Fibroblast of skin of abdomen (primary cell): ENCODE measurements around the gene DOCK10.

Experiments
- DNase-seq: peaks from one replicate; pipeline ENCODE4 v3.0.0-alpha.2; 2013

Gene DOCK10

DNA sequence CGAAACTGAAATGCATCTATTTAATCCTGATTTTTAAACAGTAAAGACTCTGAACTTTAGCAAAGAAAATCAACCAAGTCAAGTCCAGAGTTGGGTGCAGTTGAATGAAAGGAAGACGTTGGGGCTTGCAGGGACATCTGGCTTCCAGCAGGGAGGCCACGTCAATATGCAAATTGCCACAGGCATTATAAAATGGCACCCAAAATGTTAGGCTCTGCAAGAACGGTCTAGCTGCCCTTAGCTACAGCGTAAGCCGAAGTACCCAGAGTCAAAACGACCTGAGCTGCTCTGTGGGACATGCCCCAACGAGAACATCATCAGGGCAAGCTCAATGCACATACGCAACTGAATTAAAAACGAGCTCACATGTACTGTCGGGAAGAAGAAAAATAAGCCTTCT lies 30.7 kb downstream of the DOCK10 start:
- no peak for DNase-seq

DNA sequence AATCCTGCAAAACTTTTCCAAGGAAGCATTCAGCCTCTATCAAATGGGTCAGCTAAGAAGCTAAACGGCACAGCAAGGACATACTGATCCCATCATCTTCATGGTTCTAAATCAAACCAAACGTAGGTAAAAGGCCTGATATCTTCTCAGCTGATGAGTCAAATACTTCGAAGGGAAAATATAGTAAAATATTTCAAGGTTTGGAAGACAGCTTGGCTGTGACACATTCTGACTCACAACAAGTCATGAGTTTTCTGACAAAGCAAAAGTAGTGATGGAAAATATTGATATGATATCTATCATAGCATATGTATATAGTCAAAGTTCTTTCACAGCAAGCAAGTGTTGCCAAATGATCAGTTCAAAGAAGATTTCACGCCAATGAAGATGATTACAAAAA lies 31.5 kb downstream of the DOCK10 start:
- DNase-seq: peak; percentile 82

DNA sequence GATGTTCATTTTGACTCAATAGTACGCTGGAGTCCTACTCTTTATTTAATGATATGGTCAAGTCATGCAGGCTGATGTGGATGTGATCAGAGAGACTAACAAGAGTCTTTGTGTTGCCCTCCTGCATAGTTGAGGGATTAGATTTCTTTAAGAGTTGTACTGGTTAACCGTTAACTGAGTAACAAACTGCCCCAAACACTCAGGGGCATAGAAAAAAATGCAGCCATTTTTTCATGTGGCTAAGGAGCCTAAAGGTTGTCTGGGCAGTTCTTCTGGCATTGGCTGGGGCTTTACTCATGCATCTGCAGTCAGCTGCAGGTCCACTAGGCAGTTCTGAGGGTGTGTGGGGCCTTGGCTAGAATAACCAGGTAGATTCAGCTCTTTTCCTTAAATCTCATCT lies 32.5 kb downstream of the DOCK10 start:
- no peak for DNase-seq

DNA sequence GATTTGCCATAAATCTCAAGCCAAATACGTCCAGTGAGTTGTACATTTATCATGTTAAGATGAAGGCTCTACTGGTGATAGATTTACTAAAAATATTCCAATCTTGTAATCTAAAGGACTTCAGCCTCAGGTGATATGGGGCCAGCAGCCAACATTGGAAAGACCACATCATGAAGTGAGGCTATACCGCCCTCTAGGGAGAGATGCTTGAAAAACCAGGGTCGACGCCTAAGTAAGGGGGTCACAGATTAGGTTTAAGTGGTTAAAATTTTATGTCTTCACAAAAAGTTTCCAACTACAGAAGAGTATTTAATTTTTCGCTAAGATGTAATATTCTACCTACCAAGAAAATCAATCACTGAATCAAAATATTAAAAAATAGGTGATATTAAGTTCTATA lies 33.3 kb downstream of the DOCK10 start:
- no peak for DNase-seq

DNA sequence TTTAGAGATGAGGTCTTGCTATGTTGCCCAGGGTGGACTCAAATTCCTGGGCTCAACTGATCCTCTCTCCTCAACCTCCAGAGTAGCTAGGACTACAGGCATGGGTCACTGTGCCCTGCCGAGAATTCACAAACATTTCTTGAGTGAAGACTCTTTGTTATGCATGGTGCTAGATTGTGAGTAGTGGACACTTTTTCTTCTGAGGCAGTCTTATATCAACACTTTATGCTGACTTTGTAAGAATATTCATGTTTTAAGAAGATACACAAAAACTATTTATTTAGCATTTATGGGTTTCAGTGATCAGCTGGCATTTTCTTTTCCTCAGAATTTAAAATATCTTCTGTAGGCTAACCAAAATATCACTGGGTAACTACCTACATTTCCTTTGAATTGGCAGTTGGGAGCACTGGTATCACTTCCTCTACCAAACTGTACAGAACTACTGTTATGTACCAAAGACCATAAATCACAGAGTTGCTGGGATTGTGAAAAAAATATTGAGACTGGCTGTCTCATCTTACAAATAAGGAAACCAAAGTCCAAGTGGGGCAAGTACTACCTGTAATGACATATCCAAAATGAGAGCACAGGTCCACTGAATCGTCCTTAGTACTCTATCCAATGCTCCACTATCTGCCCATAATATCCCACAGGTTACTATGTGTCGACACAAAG lies 34.0 kb downstream of the DOCK10 start:
- no peak for DNase-seq

DNA sequence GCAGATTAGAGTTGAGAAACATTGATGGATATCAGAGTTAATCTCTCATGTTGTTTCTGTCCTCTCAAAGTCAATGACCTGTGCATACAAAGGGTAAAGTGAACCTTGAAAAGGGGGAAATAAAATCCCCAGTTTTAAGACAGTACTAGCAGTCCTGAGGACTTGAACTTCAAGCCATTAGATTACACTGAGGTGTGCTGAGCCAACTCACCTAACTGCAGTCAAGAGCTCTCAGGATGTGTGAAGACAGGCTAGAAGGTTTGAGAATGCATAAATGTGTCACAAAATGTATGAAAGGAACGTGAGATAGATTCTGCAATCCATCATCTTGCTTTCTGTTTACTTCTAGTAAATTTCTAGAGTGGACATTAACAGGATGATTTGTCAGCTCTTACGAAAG lies 35.5 kb downstream of the DOCK10 start:
- DNase-seq: no peak

DNA sequence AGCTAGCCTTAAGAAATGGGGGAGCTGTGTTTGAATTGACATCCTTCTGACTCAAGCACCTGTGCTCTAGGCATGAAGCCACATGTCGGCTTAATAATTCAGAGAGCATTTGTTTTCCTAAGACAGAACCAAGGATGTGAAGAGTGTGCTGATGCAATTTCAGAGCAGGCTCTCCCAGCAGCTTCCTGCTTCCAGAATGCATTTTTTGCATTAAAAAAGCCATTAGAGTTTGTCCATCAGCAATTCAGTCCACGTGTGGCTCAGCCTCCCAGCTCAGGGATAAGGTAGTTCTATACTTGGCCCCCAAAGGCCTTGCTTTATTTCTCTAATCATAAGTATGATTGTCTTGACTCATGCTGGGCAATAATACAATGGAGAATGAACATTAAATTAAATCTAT lies 37.7 kb downstream of the DOCK10 start:
- DNase-seq: peak; percentile 85

DNA sequence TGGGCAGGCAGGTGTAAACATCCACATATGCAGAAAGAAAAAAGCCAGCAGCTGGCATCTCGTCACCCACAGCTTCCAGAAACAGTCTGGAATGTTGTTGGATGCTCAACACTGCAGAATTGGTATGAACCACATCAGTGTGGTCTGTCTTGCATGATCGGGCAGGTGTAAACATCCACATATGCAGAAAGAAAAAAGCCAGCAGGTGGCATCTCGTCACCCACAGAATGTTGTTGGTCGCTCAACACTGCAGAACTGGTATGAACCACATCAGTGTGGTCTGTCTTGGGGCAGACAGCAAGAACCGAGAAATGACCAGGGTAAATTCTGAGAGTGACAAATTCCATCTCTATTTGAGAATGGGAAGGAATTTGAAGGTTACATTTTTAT lies 39.6 kb downstream of the DOCK10 start:
- no peak for DNase-seq

DNA sequence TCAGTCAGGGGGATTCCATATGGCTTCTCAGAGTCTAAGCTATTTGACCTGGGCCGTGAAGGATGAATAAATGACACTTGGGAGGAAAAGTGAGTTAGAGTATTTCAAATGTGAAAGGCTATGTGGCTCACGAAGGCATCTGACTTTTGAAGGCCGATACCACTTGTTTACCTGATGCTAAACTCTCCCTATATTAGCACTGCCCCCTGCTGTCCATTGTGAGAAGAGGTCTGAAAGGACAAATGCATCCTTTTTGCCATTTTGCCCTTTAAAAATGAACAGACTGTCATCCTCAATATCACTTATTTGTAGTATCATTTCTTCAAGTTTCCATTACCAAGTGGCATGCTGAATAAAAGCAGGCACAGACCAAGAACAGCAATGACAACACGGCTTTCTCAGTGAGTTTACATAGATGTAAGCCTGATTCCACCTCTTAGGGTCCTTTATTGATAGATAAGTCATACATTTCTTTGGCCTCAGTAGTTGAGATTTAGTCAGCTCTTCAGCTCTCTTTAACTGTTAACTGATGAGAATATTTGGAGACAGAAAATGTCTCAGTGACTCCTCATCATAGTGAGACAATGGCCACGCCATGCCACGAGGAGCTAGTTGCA lies 40.1 kb downstream of the DOCK10 start:
- DNase-seq: peak; percentile 66

DNA sequence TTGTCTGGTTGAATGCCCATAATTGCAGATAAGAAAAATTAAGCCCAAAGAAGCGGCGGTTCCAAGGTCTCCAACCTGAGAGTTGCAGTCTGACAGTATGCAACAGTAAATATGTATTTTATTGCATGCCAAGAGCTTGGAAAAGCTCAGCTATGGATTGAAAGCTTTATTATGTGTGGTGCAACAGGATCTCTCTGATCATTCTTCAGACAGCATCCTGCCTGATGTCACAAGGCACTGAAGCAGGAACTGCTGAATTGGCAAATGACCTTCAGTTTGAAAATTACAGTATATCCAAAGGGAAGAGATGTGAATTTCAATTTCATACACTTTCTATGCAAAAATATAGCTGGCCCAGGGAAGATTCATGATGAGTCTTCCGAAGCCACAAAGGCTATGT lies 42.5 kb downstream of the DOCK10 start:
- DNase-seq: no peak

DNA sequence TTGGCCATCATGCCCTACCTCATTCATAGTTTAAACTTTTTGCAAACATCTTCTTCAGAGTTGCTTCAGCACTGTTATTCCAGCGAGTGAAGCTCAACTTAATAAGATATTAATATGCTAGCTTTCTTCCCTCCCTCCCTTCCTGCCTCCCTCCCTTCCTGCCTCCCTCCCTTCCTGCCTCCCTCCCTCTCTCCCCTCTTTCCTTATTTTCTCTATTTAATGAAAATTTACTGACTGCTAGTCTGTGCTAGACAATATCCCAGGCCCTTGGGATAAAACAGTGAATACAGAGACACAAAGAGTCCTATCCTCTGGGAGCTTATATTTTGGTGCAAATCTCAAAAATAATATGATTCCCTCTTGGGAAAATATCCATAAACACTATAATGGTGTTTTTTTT lies 42.9 kb downstream of the DOCK10 start:
- DNase-seq: no peak

DNA sequence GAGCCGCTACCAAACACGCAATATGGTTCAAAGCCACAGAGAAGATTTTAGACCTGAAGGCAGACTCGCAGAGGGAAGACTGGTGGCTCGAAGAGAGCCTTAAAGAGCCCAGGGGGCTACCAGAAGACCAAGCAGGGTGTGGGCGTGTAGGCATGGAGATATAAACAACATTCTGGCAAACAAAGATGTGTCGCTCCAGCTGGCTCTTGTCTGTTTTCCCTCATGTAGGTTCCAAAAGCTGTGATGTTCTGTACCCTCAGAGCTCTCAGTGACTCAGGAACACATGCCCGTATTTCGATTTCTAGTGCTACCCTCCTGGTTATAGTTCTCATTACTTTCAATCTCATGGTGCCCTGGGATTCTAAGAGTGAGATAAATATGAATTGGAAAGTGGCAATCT lies 44.5 kb downstream of the DOCK10 start:
- DNase-seq: no peak

DNA sequence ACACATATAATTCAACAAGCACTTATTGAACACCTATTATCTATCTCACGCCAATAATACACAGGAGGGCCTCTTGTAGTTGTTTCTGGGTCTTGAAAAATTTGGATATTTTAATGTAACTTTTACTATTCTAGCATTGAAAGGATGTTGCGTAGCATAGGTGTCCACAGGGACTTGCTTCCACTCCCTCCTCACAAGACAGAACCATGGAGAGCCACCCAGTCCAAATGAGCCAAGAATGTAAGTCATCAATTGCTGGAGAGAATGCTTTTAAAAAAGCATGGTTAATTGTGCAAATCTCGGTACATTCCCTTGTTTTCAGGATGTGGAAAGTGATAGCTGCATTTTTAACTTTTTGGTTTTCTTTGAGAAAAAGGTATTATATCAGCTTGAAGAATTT lies 46.8 kb downstream of the DOCK10 start:
- DNase-seq: no peak

DNA sequence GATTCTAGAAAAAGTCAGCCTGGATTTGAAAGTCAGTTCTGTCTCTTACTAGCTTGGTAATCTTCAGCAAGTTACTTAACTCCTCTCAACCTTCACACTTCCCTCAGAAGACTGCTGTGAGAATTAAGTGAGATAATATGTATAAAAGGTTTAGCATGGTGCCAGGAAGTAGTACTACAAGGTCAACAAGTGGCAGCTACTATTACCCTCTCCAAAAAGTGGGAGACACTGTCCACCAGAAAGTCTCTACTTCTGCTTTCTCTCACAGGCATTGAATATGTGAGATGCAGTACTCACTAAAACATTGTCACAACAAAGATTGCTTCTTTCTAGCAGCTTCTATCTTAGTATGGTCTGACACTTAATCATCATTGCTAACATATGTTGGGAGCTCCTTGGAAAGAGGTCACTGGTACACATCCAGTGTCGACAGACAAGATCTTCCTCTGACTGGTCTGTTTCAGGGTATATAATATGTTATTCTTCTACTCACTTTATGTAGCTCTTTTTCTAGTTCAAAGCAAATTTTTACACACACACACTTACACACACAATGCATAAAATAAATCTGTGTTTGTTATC lies 47.9 kb downstream of the DOCK10 start:
- no peak for DNase-seq

DNA sequence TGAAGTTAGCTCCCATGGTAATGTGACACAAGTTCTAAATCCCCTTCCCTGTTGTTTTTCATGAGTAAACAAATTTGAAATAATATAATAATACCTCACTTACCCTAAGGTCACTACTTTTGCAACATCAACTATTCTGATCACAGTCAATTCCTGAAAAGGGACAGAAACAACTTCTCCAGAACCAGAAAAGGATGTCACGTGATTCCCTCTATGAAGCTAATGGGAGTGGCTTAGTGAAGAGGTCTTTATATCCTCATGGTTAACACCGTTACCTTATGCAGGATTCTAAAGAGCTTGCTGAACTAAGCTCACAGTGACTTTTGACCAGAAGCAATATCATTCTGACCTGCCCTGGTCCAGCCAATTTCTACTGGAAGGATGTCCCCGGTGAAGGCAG lies 51.6 kb downstream of the DOCK10 start:
- DNase-seq: no peak

DNA sequence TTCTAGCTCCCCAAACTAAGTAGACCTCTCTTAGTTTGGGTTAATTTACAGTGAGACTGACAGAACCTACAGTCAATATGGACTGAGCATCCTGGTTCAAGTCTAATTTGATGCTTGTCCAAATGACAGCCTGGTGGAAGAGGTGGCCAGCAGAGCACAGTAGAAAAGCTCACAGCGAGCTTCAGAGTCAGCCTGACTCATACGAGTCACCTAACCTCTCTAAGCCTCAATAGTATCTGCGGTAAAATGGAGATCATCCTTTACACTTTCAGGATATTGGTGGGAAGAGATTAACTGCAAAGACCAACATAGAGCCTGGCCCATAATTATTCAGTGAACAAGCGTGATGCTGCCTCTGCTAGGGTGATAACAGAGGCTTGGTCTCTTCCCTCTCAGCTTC lies 54.5 kb downstream of the DOCK10 start:
- DNase-seq: peak; percentile 35

DNA sequence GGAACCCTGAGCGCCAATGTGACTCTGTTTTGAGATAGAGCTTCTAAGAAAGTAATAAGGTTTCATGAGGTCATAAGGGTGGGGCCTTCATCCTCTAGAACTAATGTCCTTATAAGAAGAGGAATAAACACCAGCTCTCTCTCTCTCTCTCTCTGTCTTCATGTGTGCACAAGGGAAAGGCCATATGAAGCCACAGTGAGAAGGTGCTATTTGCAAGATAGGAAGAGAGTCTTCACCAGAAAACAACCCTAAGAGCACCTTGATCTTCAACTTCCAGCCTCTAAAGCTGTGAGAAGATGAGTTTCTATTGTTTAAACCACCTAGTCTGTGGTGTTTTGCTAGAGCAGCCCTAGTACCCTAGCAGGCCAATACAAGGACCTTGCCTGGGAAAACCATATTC lies 55.8 kb downstream of the DOCK10 start:
- DNase-seq: no peak

DNA sequence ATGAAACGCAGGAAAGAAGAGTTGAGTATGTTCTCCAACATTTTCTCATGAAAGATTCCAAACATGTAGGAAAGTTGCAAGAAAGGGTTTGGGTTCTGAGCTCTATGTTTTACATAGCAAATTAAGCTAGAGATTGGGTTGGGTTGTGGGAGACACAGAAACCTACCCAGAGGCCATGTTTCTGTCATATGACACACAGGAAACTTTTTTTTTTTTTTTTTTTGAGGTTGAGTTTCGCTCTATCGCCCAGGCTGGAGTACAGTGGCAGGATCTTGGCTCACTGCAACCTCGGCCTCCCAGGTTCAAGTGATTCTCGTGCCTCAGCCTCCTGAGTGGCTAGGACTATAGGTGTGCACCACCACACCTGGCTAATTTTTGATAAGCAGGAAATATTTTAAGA lies 57.6 kb downstream of the DOCK10 start:
- DNase-seq: no peak

DNA sequence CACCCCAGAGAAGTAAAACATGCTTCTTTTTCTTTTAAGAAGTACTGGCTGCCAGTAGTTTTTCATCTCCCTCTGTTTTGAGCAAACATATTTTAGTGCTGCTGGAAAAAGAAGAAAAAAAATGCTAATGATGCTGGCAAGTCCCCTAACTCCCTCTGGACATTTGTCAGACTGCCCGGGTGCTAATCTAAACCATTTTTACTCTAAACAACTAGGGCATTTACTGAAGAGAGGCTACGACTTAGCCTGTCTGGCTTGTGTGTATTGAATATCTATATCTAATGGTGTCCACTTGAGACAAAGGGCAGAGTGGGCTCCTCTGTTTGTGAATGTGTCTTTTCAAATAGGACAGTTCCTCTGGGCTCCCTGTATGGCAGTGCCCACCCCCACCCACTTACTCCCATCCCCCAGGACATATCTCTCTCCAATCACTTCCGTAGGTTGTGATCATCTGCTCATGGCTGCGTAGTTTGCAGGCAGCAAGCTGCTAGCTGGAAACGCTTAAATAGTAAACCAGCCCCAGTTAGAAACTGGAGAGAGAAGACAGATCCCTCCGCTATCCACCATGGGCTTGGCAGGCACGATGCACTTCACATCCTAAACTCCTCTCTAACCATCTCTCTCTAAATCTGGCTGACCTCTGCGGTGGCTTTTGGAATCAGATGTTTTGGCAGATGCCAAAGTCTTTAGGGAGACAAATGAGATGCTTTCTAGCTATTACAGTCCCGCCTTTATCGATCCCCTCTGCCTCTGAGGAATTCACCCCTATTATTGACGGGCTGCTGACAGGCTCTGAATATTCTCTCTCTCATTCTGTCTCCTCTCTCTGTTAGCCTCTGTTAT lies 58.3 kb downstream of the DOCK10 start:
- peak; percentile 49 for DNase-seq

DNA sequence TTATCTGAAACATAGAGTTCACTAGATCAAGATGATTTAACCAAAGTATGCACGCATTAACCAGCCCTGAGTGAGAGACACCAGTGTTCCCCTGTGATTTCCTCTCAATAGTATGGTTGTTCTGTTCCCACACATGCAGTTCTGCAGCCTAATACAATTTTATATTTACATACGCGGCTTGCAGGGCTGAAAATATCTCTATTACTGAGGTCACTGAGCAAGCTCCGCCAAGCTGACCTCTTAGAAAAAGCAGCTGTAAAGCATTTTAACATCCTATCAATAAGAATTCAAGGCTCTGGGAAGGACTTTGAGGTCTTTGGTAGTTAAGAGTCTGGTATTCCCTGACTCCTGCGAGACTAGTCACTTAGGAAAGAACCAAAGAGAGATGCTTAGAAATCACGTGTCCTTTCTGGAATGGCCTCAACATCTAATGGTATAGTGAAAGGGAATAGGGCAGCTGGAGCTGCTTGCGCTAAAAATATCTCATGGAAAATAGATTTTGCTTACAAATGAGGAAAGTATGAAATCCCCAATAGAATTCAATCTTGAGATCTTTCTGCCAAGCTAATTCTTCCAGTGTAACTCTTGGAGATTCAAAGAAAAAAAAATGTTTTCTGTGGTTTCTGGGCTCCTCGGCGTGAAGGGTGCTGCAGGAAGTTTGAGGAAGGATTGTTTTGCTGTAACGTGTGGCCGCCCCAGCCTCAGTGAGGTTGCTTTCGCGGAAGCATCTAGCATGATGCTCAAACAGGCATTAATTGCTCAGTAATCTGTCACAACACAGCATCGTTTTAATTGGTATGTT lies 59.2 kb downstream of the DOCK10 start:
- peak; percentile 87 for DNase-seq

DNA sequence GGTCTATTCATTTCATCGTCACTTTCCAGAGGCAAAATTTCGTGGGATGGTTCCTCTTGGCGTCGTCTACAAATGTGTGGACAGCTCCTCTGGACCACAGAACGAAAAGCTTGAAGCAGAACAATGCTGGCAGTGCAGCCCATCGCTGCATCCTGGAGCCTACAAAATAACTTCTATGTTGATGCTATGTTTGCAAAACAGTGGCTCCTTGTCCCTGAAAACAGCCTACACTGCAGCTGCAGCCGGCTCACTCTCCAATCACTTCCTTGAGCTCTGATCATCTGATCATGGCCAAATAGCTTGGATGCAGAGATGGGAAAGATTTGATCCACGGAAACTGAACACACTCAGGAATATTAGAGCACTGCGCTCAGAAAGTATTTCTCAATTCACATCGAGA lies 60.0 kb downstream of the DOCK10 start:
- no peak for DNase-seq

DNA sequence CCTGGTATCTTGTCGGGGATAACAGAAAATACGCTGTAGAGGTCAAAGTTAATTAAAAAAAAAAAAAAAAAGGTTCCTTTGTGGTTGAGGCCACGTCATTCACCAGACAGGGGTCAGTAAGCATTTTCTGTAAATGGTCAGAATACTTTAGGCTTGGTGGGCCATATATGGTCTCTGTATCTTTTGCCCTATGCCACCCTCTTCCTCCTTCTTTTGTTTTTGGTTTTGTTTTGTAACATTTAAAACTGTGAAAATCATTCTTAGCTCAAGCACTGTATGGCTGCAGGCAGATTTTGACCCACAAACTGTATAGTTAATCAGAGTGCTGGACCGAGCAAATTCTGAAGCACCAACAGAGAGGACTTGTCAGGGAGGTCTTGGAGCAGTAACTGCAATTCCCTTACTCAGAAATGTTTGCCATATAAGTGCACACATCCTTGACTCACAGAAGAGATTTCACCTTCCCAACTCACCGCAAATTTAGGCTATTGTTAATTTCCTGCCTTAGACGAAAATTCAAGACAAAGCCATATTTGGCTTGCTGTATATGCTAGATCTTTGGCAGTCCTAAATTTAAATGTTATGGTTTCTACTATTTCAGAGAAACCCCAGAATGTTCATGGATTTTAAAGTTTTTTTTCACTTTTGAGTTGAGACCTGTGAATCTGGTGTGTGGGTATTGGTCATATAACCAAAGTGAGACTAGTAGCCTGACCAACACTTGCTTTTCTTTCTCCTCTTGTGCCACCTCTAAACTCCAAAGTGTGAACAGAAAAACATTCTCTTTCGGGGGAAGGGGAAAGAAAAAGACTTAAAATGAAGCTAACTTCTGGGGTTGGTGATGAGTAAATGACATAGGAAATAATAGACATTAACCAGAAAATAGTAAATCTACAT lies 65.4 kb downstream of the DOCK10 start:
- DNase-seq: no peak
